ENCODE measurements around the gene SLC2A1. TPM values are rescaled to one million over a fixed set of nuclear protein-coding genes. Genes with fewer than 3 reads are reported as not detected.
A peak's percentile ranks its signal among the peaks of the same experiment; 100 is the strongest.

SLC2A1 gene
- total and polyA plus RNA-seq, 9 of the 15 experiments (the other 6 are each of a cell fraction or from before 2014, with no cell fraction given): 12.6 to 153 (median 48.0) TPM

DNA sequence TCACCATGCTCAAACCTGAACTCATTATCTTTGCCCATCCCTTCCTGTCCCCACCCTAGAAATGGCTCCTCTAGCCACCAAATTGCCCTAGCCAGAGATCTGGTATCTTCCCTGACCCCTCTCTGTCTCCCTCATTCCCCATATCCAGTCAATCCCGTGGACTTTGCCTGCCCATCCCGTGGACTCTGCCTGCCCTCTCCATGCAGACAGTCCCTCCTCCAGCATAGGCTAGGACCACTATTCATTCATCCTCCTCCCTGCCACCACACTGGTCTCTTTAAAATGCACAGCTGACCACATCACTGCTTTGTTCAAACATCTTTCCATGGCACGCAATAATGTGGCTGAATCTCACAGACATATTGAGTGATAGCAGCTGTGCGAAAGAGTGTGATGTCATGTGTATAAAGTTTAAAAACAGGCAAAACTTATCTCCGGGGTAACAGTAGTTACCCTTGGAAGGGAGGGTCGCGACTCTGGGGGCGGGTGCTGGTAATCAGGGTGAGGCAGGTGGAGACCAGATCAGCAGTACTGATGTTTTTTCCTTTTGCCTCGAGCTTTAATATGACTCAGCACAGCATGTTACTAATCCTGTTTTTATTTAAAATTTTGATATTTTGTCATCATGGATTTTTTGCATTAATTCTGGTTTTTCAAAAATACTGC lies 4.8 kb upstream of the SLC2A1 start (continued):
- TF ChIP-seq, protein P1, sequence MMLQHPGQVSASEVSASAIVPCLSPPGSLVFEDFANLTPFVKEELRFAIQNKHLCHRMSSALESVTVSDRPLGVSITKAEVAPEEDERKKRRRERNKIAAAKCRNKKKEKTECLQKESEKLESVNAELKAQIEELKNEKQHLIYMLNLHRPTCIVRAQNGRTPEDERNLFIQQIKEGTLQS (IDR thresholded peaks at IDR 0.05): peak; percentile 96
- TF ChIP-seq, protein P1 (CRISPR knock-in tag; conservative IDR thresholded peaks at IDR 0.05): peak; percentile 83; the same call in 1 of the 2 replicates
- no peak for TF ChIP-seq POU5F1 (IDR thresholded peaks at IDR 0.05; ENCODE audit: borderline replicate concordance, low read depth, low read length, partially characterized antibody)
- TF ChIP-seq NELFE (IDR thresholded peaks at IDR 0.05; ENCODE audit: insufficient read depth, insufficient read length): no peak
- no peak for TF ChIP-seq BMI1 (IDR thresholded peaks at IDR 0.05; ENCODE audit: low read length)
- no peak for TF ChIP-seq PRMT5 (CRISPR knock-in tag; IDR thresholded peaks at IDR 0.05)
- TF ChIP-seq, protein P2, sequence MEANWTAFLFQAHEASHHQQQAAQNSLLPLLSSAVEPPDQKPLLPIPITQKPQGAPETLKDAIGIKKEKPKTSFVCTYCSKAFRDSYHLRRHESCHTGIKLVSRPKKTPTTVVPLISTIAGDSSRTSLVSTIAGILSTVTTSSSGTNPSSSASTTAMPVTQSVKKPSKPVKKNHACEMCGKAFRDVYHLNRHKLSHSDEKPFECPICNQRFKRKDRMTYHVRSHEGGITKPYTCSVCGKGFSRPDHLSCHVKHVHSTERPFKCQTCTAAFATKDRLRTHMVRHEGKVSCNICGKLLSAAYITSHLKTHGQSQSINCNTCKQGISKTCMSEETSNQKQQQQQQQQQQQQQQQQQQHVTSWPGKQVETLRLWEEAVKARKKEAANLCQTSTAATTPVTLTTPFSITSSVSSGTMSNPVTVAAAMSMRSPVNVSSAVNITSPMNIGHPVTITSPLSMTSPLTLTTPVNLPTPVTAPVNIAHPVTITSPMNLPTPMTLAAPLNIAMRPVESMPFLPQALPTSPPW (CRISPR knock-in tag; IDR thresholded peaks at IDR 0.05): peak; percentile 86
- TF ChIP-seq RCOR1 (IDR thresholded peaks at IDR 0.05; ENCODE audit: borderline replicate concordance in 1 of 2, low read depth in 2 of 2, low read length in 2 of 2): peak; percentile 92 to 96
- TF ChIP-seq, protein P3, sequence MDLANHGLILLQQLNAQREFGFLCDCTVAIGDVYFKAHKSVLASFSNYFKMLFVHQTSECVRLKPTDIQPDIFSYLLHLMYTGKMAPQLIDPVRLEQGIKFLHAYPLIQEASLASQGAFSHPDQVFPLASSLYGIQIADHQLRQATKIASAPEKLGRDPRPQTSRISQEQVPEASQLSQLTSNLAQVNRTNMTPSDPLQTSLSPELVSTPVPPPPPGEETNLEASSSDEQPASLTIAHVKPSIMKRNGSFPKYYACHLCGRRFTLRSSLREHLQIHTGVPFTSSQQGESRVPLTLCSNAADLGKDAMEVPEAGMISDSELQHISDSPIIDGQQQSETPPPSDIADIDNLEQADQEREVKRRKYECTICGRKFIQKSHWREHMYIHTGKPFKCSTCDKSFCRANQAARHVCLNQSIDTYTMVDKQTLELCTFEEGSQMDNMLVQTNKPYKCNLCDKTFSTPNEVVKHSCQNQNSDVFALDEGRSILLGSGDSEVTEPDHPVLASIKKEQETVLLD (IDR thresholded peaks at IDR 0.05): peak; percentile 72
- peak; percentile 99 for TF ChIP-seq TEAD4 (IDR thresholded peaks at IDR 0.05; ENCODE audit: low read length)
- no peak for TF ChIP-seq TEAD4 (CRISPR knock-in tag; IDR thresholded peaks at IDR 0.05; ENCODE audit: borderline replicate concordance)
- TF ChIP-seq MEF2D (tag; conservative IDR thresholded peaks at IDR 0.05; ENCODE audit: low read depth): peak; percentile 43; the same call in 1 of the 2 replicates
- TF ChIP-seq L3MBTL2 (IDR thresholded peaks at IDR 0.05): peak; percentile 62
- TF ChIP-seq NFYB (IDR thresholded peaks at IDR 0.05; ENCODE audit: extremely low read depth, insufficient read length): no peak
- TF ChIP-seq SNRNP70 (optimal IDR thresholded peaks at IDR 0.05; ENCODE audit: low read depth, low read length): no peak
- peak; percentile 80; the same call in 1 of the 2 replicates for TF ChIP-seq CEBPG (CRISPR knock-in tag; IDR thresholded peaks at IDR 0.05)
- TF ChIP-seq CEBPG (tag; conservative IDR thresholded peaks at IDR 0.05 in 1 of 2, IDR thresholded peaks at IDR 0.05 in 1 of 2): peak in 1 of 2 experiments; percentile 41; a peak in 1 of 4 replicates
- peak; percentile 68; the same call in 1 of the 2 replicates for TF ChIP-seq MTA1 (IDR thresholded peaks at IDR 0.05; ENCODE audit: borderline replicate concordance)
